Activated CD8-positive, alpha-beta memory T cell treated with anti-CD3 and anti-CD28 coated beads for 24 hours (primary cell): ENCODE data around the gene LDLRAD4.

Experiments
- DNase-seq: peaks from one replicate; pipeline ENCODE4 v3.0.0-alpha.2; 2020

Gene LDLRAD4

GRCh38 chr18:13218368-13218991, at the start of gene LDLRAD4:
LDLRAD4 (plus strand) TSS chr18:13218760.
- peak; percentile 74 for DNase-seq

GRCh38 chr18:13173578-13174145, 44.9 kb upstream of the LDLRAD4 start:
- no peak for DNase-seq

- no peak for DNase-seq
Measured at GRCh38 chr18:13175266-13175665, 43.3 kb upstream of the LDLRAD4 start.

GRCh38 chr18:13175754-13176210, 42.8 kb upstream of the LDLRAD4 start:
- DNase-seq, result no peak

GRCh38 chr18:13176847-13177246, 41.7 kb upstream of the LDLRAD4 start:
- no peak for DNase-seq

GRCh38 chr18:13178197-13178596, 40.4 kb upstream of the LDLRAD4 start:
- no peak for DNase-seq

GRCh38 chr18:13178976-13179375, 39.6 kb upstream of the LDLRAD4 start:
- DNase-seq, result no peak

- no peak for DNase-seq
Measured at GRCh38 chr18:13179566-13180113, 38.9 kb upstream of the LDLRAD4 start.

- no peak for DNase-seq
Measured at GRCh38 chr18:13180614-13181375, 37.8 kb upstream of the LDLRAD4 start.

GRCh38 chr18:13181765-13182164, 36.8 kb upstream of the LDLRAD4 start:
- DNase-seq, result no peak

GRCh38 chr18:13183359-13183758, 35.2 kb upstream of the LDLRAD4 start:
- DNase-seq, result no peak

GRCh38 chr18:13183790-13184189, 34.8 kb upstream of the LDLRAD4 start:
- no peak for DNase-seq

GRCh38 chr18:13184396-13184795, 34.2 kb upstream of the LDLRAD4 start:
- DNase-seq, result no peak

- no peak for DNase-seq
Measured at GRCh38 chr18:13185675-13186198, 32.8 kb upstream of the LDLRAD4 start.

- DNase-seq, result no peak
Measured at GRCh38 chr18:13186687-13187086, 31.9 kb upstream of the LDLRAD4 start.

- no peak for DNase-seq
Measured at GRCh38 chr18:13187498-13187897, 31.1 kb upstream of the LDLRAD4 start.

- no peak for DNase-seq
Measured at GRCh38 chr18:13191031-13191430, 27.5 kb upstream of the LDLRAD4 start.

- no peak for DNase-seq
Measured at GRCh38 chr18:13191779-13192178, 26.8 kb upstream of the LDLRAD4 start.

GRCh38 chr18:13192970-13193369, 25.6 kb upstream of the LDLRAD4 start:
- DNase-seq, result no peak

GRCh38 chr18:13194239-13194638, 24.3 kb upstream of the LDLRAD4 start:
- no peak for DNase-seq

- no peak for DNase-seq
Measured at GRCh38 chr18:13198701-13199100, 19.9 kb upstream of the LDLRAD4 start.

GRCh38 chr18:13199169-13199568, 19.4 kb upstream of the LDLRAD4 start:
- DNase-seq, result no peak

- no peak for DNase-seq
Measured at GRCh38 chr18:13201292-13201691, 17.3 kb upstream of the LDLRAD4 start.

GRCh38 chr18:13202571-13202970, 16.0 kb upstream of the LDLRAD4 start:
- no peak for DNase-seq
